Stimulated activated effector memory CD8-positive, alpha-beta T cell treated with anti-CD3 and anti-CD28 coated beads, Interleukin-12 subunit alpha, Interleukin-12 subunit beta, amount 100 ng/mL, for 72 hours (primary cell): ENCODE measurements around the gene CORO1A.
A peak's percentile ranks its signal among the peaks of the same experiment; 100 is the strongest.
"Not testable (repeated sequence)": the region's sequence is repeated elsewhere in the genome, so short reads cannot be mapped to it uniquely, and the experiment has no call there.

Experiments used
- ATAC-seq: fragments of 150-1000 bp; cut with Tn5 transposase; 2 replicates; pipeline ENCODE4 v1.10.0; 2021
- DNase-seq, 2 donors: peaks; one replicate each; pipeline ENCODE4 v3.0.0; 2021 to 2022; ENCODE audit warnings: low spot score in 2 of 2
- H3K27ac Mint-ChIP-seq: one replicate; pipeline ENCODE4 v1.8.0; 2022; ENCODE audit warnings: mild to moderate bottlenecking, mixed read lengths
- H3K36me3 Mint-ChIP-seq: one replicate; pipeline ENCODE4 v1.8.0; 2022; ENCODE audit warnings: mild to moderate bottlenecking, mixed read lengths
- H3K4me1 Mint-ChIP-seq: one replicate; pipeline ENCODE4 v1.8.0; 2022; ENCODE audit warnings: mixed read lengths
- H3K4me3 Mint-ChIP-seq: one replicate; pipeline ENCODE4 v1.8.0; 2022; ENCODE audit warnings: mild to moderate bottlenecking, mixed read lengths
- H3K9me3 Mint-ChIP-seq: one replicate; pipeline ENCODE4 v1.8.0; 2022; ENCODE audit warnings: mixed read lengths

CORO1A gene

GRCh38 chr16:30155188-30155587 is 28.2 kb upstream of the CORO1A start:
- Mint-ChIP-seq H3K9me3 (no peaks in the 10 kb centered on the region), H3K4me3 (no peak overlapping the region), H3K27ac (no peak overlapping the region), H3K4me1 (no peaks in the 10 kb centered on the region), H3K36me3 (no peaks in the 10 kb centered on the region)
- ATAC-seq (no peak), DNase-seq (no peak)

- no peak overlapping the region for H3K4me3 Mint-ChIP-seq
- no peaks in the 10 kb centered on the region for H3K36me3 Mint-ChIP-seq
- DNase-seq (no peak), ATAC-seq (no peak)
- H3K9me3 Mint-ChIP-seq = no peaks in the 10 kb centered on the region
- no peaks in the 10 kb centered on the region for H3K4me1 Mint-ChIP-seq
- no peak overlapping the region for H3K27ac Mint-ChIP-seq
Measured at GRCh38 chr16:30157214-30157613, 26.2 kb upstream of the CORO1A start.

GRCh38 chr16:30163538-30163937 is 19.9 kb upstream of the CORO1A start:
- DNase-seq = no peak
- Mint-ChIP-seq H3K27ac (no peak overlapping the region), H3K4me3 (no peak overlapping the region), H3K4me1 (peaks cover 20% of the 10 kb centered on the region), H3K36me3 (no peaks in the 10 kb centered on the region), H3K9me3 (no peaks in the 10 kb centered on the region)
- no peak for ATAC-seq

GRCh38 chr16:30166202-30166902 is 17.1 kb upstream of the CORO1A start:
- peaks cover 20% of the 10 kb centered on the region for H3K4me1 Mint-ChIP-seq
- no peaks in the 10 kb centered on the region for H3K9me3 Mint-ChIP-seq
- H3K36me3 Mint-ChIP-seq = no peaks in the 10 kb centered on the region
- ATAC-seq (peak; percentile 65), DNase-seq (no peak)
- H3K27ac Mint-ChIP-seq = peak overlapping the region; percentile 29
- no peak overlapping the region for H3K4me3 Mint-ChIP-seq

GRCh38 chr16:30168746-30169145 is 14.7 kb upstream of the CORO1A start:
- not testable (repeated sequence) for H3K27ac Mint-ChIP-seq, DNase-seq, ATAC-seq, H3K9me3 Mint-ChIP-seq, H3K36me3 Mint-ChIP-seq, H3K4me3 Mint-ChIP-seq
- H3K4me1 Mint-ChIP-seq = peaks cover 20% of the 10 kb centered on the region

- not testable (repeated sequence) for ATAC-seq, H3K36me3 Mint-ChIP-seq, H3K4me3 Mint-ChIP-seq, H3K27ac Mint-ChIP-seq, DNase-seq, H3K9me3 Mint-ChIP-seq
- H3K4me1 Mint-ChIP-seq = peaks cover 20% of the 10 kb centered on the region
Measured at GRCh38 chr16:30169416-30169815, 14.0 kb upstream of the CORO1A start.

GRCh38 chr16:30170145-30170544 is 13.3 kb upstream of the CORO1A start:
- H3K9me3 Mint-ChIP-seq, DNase-seq, H3K4me3 Mint-ChIP-seq, H3K27ac Mint-ChIP-seq, ATAC-seq, H3K36me3 Mint-ChIP-seq: not testable (repeated sequence)
- H3K4me1 Mint-ChIP-seq = peaks cover 14% of the 10 kb centered on the region

GRCh38 chr16:30173054-30173453 is 10.3 kb upstream of the CORO1A start:
- Mint-ChIP-seq H3K27ac (no peak overlapping the region), H3K9me3 (no peaks in the 10 kb centered on the region), H3K36me3 (no peaks in the 10 kb centered on the region), H3K4me3 (no peak overlapping the region), H3K4me1 (no peaks in the 10 kb centered on the region)
- DNase-seq = no peak
- ATAC-seq = no peak

GRCh38 chr16:30176876-30177275 is 6.5 kb upstream of the CORO1A start:
- DNase-seq, H3K9me3 Mint-ChIP-seq, H3K4me1 Mint-ChIP-seq, H3K27ac Mint-ChIP-seq, H3K36me3 Mint-ChIP-seq, ATAC-seq, H3K4me3 Mint-ChIP-seq: not testable (repeated sequence)

- DNase-seq = no peak
- Mint-ChIP-seq H3K4me3 (no peak overlapping the region), H3K9me3 (no peaks in the 10 kb centered on the region), H3K36me3 (peaks cover 21% of the 10 kb centered on the region), H3K4me1 (peaks cover 14% of the 10 kb centered on the region), H3K27ac (no peak overlapping the region)
- ATAC-seq = no peak
Measured at GRCh38 chr16:30179195-30179594, 4.2 kb upstream of the CORO1A start.

- ATAC-seq (no peak), DNase-seq (no peak)
- H3K4me1 Mint-ChIP-seq = peaks cover 19% of the 10 kb centered on the region
- no peak overlapping the region for H3K4me3 Mint-ChIP-seq
- no peaks in the 10 kb centered on the region for H3K9me3 Mint-ChIP-seq
- H3K36me3 Mint-ChIP-seq = peaks cover 29% of the 10 kb centered on the region
- no peak overlapping the region for H3K27ac Mint-ChIP-seq
Measured at GRCh38 chr16:30179931-30180330, 3.5 kb upstream of the CORO1A start.

GRCh38 chr16:30180741-30181140 is 2.7 kb upstream of the CORO1A start:
- ATAC-seq (no peak), DNase-seq (no peak)
- Mint-ChIP-seq H3K36me3 (peaks cover 37% of the 10 kb centered on the region), H3K4me3 (no peak overlapping the region), H3K4me1 (peaks cover 23% of the 10 kb centered on the region), H3K27ac (peak overlapping the region; percentile 69), H3K9me3 (no peaks in the 10 kb centered on the region)

- Mint-ChIP-seq H3K36me3 (peaks cover 64% of the 10 kb centered on the region), H3K27ac (peak overlapping the region; percentile 98), H3K4me3 (peak overlapping the region; percentile 97), H3K9me3 (no peaks in the 10 kb centered on the region), H3K4me1 (peaks cover 49% of the 10 kb centered on the region)
- peak; percentile 43 to 87 for DNase-seq
- ATAC-seq = peak; percentile 22
Measured at GRCh38 chr16:30184096-30184890, 891 bp downstream of the CORO1A start.

GRCh38 chr16:30184891-30185682 is 1.7 kb downstream of the CORO1A start:
- Mint-ChIP-seq H3K36me3 (peaks cover 64% of the 10 kb centered on the region), H3K27ac (peak overlapping the region; percentile 98), H3K9me3 (no peaks in the 10 kb centered on the region), H3K4me3 (peak overlapping the region; percentile 97), H3K4me1 (peaks cover 49% of the 10 kb centered on the region)
- peak; percentile 2 for ATAC-seq
- DNase-seq = no peak

GRCh38 chr16:30185683-30186421 is 2.5 kb downstream of the CORO1A start:
- Mint-ChIP-seq H3K4me1 (peaks cover 45% of the 10 kb centered on the region), H3K4me3 (peak overlapping the region; percentile 97), H3K9me3 (no peaks in the 10 kb centered on the region), H3K27ac (peak overlapping the region; percentile 98), H3K36me3 (peaks cover 64% of the 10 kb centered on the region)
- ATAC-seq (peak; percentile 64), DNase-seq (peak; percentile 69 to 91)
